B cell (primary cell): ENCODE measurements around the gene CCL26. TPM values are rescaled to one million over a fixed set of nuclear protein-coding genes. Genes with fewer than 3 reads are reported as not detected.

Experiments used
- ATAC-seq: fragments of 200-7000 bp; cut with Tn5 transposase; one replicate; pipeline ENCODE4 v1.10.0; 2021; ENCODE audit warnings: low read depth, mild to moderate bottlenecking, moderate number of reproducible peaks, moderate library complexity
- CTCF ChIA-PET: fragments of 350-600 bp; sonication (Branson Sonifier 250); formaldehyde crosslinking; loops from one replicate; lab custom pipeline; 2021; ENCODE audit warnings: antibody characterized with exemption, inconsistent platforms; lab: Charles Lee
- POLR2A ChIA-PET: fragments of 350-600 bp; sonication (Branson Sonifier 250); formaldehyde crosslinking; loops from one replicate; lab custom pipeline; 2021; ENCODE audit warnings: antibody characterized with exemption; lab: Charles Lee
- DNase-seq: peaks from one replicate; pipeline ENCODE4 v3.0.0; 2013
- H2AFZ ChIP-seq: 2 replicates; pipeline ENCODE4 v1.6.1; 2012; ENCODE audit warnings: mild to moderate bottlenecking, low read depth, low read length; ENCODE audit not compliant: insufficient read depth, poor library complexity, severe bottlenecking
- H3K27ac ChIP-seq, 2 donors: 1 replicate in 1 of 2; 2 replicates in 1 of 2; pipeline ENCODE4 v1.5.1; 2012 to 2013; ENCODE audit warnings: low read length in 2 of 2, mild to moderate bottlenecking in 2 of 2, moderate library complexity in 1 of 2
- H3K27me3 ChIP-seq, 4 experiments: fragments of 200-600 bp in 1 of 4; sonication (generic) in 1 of 4; replicated peaks in 1 of 4; 1 replicate in 2 of 4; 2 replicates in 2 of 4; pipeline versions ENCODE4 v1.6.1 to v1.7.0; 2013 to 2016; ENCODE audit warnings: low read length in 3 of 4, mild to moderate bottlenecking in 2 of 4, mixed read lengths in 1 of 4, moderate library complexity in 1 of 4; ENCODE audit not compliant: insufficient read depth in 4 of 4, control insufficient read depth in 3 of 4; ENCODE audit errors: control extremely low read depth in 1 of 4
- H3K36me3 ChIP-seq, 2 experiments: replicated peaks in 1 of 2; 1 replicate in 1 of 2; 2 replicates in 1 of 2; pipeline versions ENCODE4 v1.6.1 to v1.7.1; 2013; ENCODE audit warnings: low read length in 1 of 2; ENCODE audit not compliant: insufficient read depth in 2 of 2, control insufficient read depth in 1 of 2; ENCODE audit errors: control extremely low read depth in 1 of 2, extremely low read depth in 1 of 2
- H3K4me1 ChIP-seq, 2 donors: fragments of 200-600 bp in 1 of 2; sonication (generic) in 1 of 2; 1 replicate in 1 of 2; 2 replicates in 1 of 2; pipeline versions ENCODE4 v1.5.1 to v1.6.1; 2013 to 2017; ENCODE audit warnings: low read length in 2 of 2; ENCODE audit not compliant: control insufficient read depth in 2 of 2, insufficient read depth in 2 of 2
- H3K4me2 ChIP-seq: replicated peaks from 2 replicates; pipeline ENCODE3; 2012; ENCODE audit warnings: mild to moderate bottlenecking, low read depth, low read length; ENCODE audit not compliant: poor library complexity, severe bottlenecking
- H3K4me3 ChIP-seq, 5 experiments: fragments of 200-600 bp in 1 of 5; sonication (generic) in 1 of 5; 1 replicate in 3 of 5; 2 replicates in 2 of 5; pipeline versions ENCODE4 v1.5.1 to v1.7.0; 2011 to 2016; ENCODE audit warnings: low read length in 4 of 5, mild to moderate bottlenecking in 4 of 5, low read depth in 2 of 5, control low read depth in 1 of 5, moderate library complexity in 1 of 5; ENCODE audit not compliant: insufficient read depth in 1 of 5; ENCODE audit errors: control extremely low read depth in 1 of 5, extremely low read depth in 1 of 5
- H3K79me2 ChIP-seq: fragments of 200-600 bp; sonication (generic); one replicate; pipeline ENCODE4 v1.6.0; 2016; ENCODE audit warnings: low read length; ENCODE audit not compliant: control insufficient read depth, insufficient read depth
- H3K9ac ChIP-seq: fragments of 200-600 bp; sonication (generic); 2 replicates; pipeline ENCODE4 v1.6.1; 2017; ENCODE audit warnings: mild to moderate bottlenecking, low read length, moderate library complexity
- H3K9me3 ChIP-seq, 3 donors: one replicate each; pipeline versions ENCODE4 v1.6.1 to v1.7.1; 2013; ENCODE audit warnings: low read length in 2 of 3; ENCODE audit not compliant: control insufficient read depth in 2 of 3, insufficient read depth in 1 of 3; ENCODE audit errors: control extremely low read depth in 1 of 3
- H4K20me1 ChIP-seq: 2 replicates; pipeline ENCODE4 v1.6.0; 2012; ENCODE audit warnings: mild to moderate bottlenecking, low read length; ENCODE audit not compliant: insufficient read depth, control insufficient read depth, poor library complexity, severe bottlenecking
- H3K27ac Mint-ChIP-seq: one replicate; pipeline ENCODE4 v1.8.0; 2021; ENCODE audit warnings: mixed read lengths
- H3K27me3 Mint-ChIP-seq: one replicate; pipeline ENCODE4 v1.8.0; 2021; ENCODE audit warnings: mixed read lengths
- H3K4me1 Mint-ChIP-seq: one replicate; pipeline ENCODE4 v1.8.0; 2021; ENCODE audit warnings: mixed read lengths
- H3K4me3 Mint-ChIP-seq: one replicate; pipeline ENCODE4 v1.8.0; 2021; ENCODE audit warnings: mixed read lengths
- H3K9me3 Mint-ChIP-seq: one replicate; pipeline ENCODE4 v1.8.0; 2022; ENCODE audit warnings: mixed read lengths; ENCODE audit not compliant: insufficient read depth
- EZH2 ChIP-seq: IDR thresholded peaks from 2 replicates; pipeline ENCODE4 v1.6.1; 2012; ENCODE audit warnings: borderline replicate concordance, low read depth, mild to moderate bottlenecking, moderate library complexity, low read length; ENCODE audit not compliant: insufficient read depth, poor library complexity, severe bottlenecking
- WGBS: methylation state at CpG from one replicate; pipeline ENCODE4 v1.1.5; 2013; ENCODE audit warnings: missing lambda C conversion rate; ENCODE audit not compliant: insufficient coverage; 5-methylcytosine and 5-hydroxymethylcytosine counted together
- intact Hi-C: fragments of 100-400 bp; cut with micrococcal nuclease; formaldehyde crosslinking; loops from one replicate; pipeline ENCODE4 v1.10.0; 2022
- polyA plus RNA-seq: library from polyadenylated mRNA; depleted of rRNA; stranded (reverse); fragments of >200 nt; gene quantifications from 2 replicates; pipeline ENCODE4 v1.2.3, GENCODE V29; 2012
- total RNA-seq, 2 donors: library from RNA; stranded (reverse); fragments of 120-200 nt in 1 of 2; gene quantifications; 1 replicate in 1 of 2; 2 replicates in 1 of 2; pipeline versions ENCODE4 v1.2.3 to v1.2.4, GENCODE V29; 2013 to 2022
- TF ChIP-seq, protein P1 (sequence below): fragments of 200-600 bp; IDR thresholded peaks from one replicate; pipeline ENCODE4 v1.8.0; 2022; ENCODE audit warnings: antibody characterized with exemption, mild to moderate bottlenecking

The CCL26 gene
- total and polyA plus RNA-seq, 2 donors (not counting 1 experiment from before 2014, with no cell fraction given): not detected

DNA sequence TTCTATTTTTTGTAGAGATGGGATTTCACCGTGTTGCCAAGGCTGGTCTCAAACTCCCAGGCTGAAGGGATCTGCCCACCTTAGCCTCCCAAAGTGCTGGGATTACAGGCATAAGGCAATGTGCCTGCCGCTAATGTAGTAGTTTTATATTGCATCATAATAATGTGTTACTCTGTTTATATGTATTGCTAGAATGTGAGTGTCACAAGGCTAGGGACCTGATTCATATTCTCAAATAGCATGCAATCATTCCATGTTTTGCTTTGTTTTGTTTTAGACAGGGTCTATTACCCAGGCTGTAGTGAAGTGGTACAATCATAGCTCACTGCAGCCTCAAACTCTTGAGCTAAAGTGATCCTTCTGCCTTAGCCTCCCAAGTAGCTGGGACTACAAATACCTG is 13.5 kb downstream of the CCL26 start:
- no peak overlapping the region for H3K4me3 ChIP-seq
- H3K36me3 ChIP-seq: no peaks in the 10 kb centered on the region
- H3K4me1 Mint-ChIP-seq: peaks cover 7% of the 10 kb centered on the region
- H3K27me3 Mint-ChIP-seq: no peaks in the 10 kb centered on the region
- H3K79me2 ChIP-seq: no peaks in the 10 kb centered on the region
- H3K4me1 ChIP-seq: no peaks in the 10 kb centered on the region
- no peak overlapping the region for H3K4me2 ChIP-seq
- no peak overlapping the region for H3K27ac ChIP-seq
- ATAC-seq: no peak
- no peak overlapping the region for H2AFZ ChIP-seq
- H3K9me3 ChIP-seq: no peaks in the 10 kb centered on the region
- ChIA-PET POLR2A (no interaction called here), CTCF (interaction anchor here (0.6 kb wide), 1 partner anchor 306 kb away, joined by 3 read pairs; no protein-coding TSS in a partner anchor)
- no peak overlapping the region for H3K27ac Mint-ChIP-seq
- H3K9ac ChIP-seq: no peak overlapping the region
- no peak for TF ChIP-seq EZH2
- TF ChIP-seq, protein P1, sequence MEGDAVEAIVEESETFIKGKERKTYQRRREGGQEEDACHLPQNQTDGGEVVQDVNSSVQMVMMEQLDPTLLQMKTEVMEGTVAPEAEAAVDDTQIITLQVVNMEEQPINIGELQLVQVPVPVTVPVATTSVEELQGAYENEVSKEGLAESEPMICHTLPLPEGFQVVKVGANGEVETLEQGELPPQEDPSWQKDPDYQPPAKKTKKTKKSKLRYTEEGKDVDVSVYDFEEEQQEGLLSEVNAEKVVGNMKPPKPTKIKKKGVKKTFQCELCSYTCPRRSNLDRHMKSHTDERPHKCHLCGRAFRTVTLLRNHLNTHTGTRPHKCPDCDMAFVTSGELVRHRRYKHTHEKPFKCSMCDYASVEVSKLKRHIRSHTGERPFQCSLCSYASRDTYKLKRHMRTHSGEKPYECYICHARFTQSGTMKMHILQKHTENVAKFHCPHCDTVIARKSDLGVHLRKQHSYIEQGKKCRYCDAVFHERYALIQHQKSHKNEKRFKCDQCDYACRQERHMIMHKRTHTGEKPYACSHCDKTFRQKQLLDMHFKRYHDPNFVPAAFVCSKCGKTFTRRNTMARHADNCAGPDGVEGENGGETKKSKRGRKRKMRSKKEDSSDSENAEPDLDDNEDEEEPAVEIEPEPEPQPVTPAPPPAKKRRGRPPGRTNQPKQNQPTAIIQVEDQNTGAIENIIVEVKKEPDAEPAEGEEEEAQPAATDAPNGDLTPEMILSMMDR: no peak
- H3K27me3 ChIP-seq: no peaks in the 10 kb centered on the region
- intact Hi-C loops: no loop called here
- WGBS: 100% methylated on average over 1 of the region's 2 CpGs
- no peaks in the 10 kb centered on the region for H3K9me3 Mint-ChIP-seq
- no peaks in the 10 kb centered on the region for H4K20me1 ChIP-seq
- no peak for DNase-seq
- H3K4me3 Mint-ChIP-seq: no peak overlapping the region

DNA sequence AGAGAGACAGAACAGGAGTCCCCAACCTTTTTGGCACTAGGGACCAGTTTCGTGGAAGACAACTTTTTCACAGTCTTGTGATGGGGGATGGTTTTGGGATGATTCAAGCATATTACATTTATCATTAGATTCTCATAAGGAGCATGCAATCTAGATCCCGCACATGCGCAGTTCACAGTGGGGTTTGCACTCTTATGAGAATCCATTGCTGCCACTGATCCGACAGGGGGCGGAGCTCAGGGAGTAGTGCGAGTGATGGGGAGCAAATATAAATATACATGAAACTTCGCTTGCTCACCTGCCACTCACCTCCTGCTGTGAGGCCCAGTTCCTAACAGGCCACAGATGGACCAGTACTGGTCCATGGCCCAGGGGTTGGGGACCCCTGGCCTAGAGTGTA is 14.2 kb downstream of the CCL26 start:
- Histone ChIP-seq H3K4me1 (no peaks in the 10 kb centered on the region), H3K27me3 (no peaks in the 10 kb centered on the region), H3K4me2 (no peak overlapping the region), H3K9ac (no peak overlapping the region), H2AFZ (no peak overlapping the region), H3K79me2 (no peaks in the 10 kb centered on the region), H3K9me3 (no peaks in the 10 kb centered on the region), H3K27ac (no peak overlapping the region), H3K4me3 (no peak overlapping the region), H3K36me3 (no peaks in the 10 kb centered on the region), H4K20me1 (no peaks in the 10 kb centered on the region)
- Mint-ChIP-seq H3K4me3 (no peak overlapping the region), H3K9me3 (no peaks in the 10 kb centered on the region), H3K27me3 (no peaks in the 10 kb centered on the region), H3K4me1 (peaks cover 8% of the 10 kb centered on the region), H3K27ac (no peak overlapping the region)
- TF ChIP-seq, protein P1: no peak
- no peak for TF ChIP-seq EZH2
- no peak for ATAC-seq
- intact Hi-C loops: no loop called here
- ChIA-PET POLR2A (no interaction called here), CTCF (interaction anchor here (1.0 kb wide), 1 partner anchor 17 kb away, joined by 3 read pairs; no protein-coding TSS in a partner anchor)
- no peak for DNase-seq
- no CpG with 5 or more reads among the region's 7 CpGs for WGBS
